CD8-positive, alpha-beta memory T cell (primary cell): Measurements from ENCODE around the gene ALAD. TPM values are rescaled to one million over a fixed set of nuclear protein-coding genes. Genes with fewer than 3 reads are reported as not detected.
"Not testable (repeated sequence)": the region's sequence is repeated elsewhere in the genome, so short reads cannot be mapped to it uniquely, and the experiment has no call there.

Source experiments
- CTCF ChIA-PET: fragments of 350-600 bp; sonication (Branson Sonifier 250); formaldehyde crosslinking; loops from one replicate; lab custom pipeline; 2021; ENCODE audit warnings: antibody characterized with exemption; lab: Charles Lee
- POLR2A ChIA-PET: fragments of 350-600 bp; sonication (Branson Sonifier 250); formaldehyde crosslinking; loops from one replicate; lab custom pipeline; 2021; ENCODE audit warnings: antibody characterized with exemption; lab: Charles Lee
- DNase-seq, 5 donors: peaks; one replicate each; pipeline versions ENCODE4 v3.0.0 to v3.0.0-alpha.2; 2020 to 2022; ENCODE audit warnings: mixed read lengths in 1 of 5
- H3K27ac ChIP-seq: one replicate; pipeline ENCODE4 v1.7.0; 2013; ENCODE audit warnings: low read depth, mild to moderate bottlenecking, low read length, moderate library complexity
- H3K27me3 ChIP-seq: 2 replicates; pipeline ENCODE4 v1.7.0; 2013; ENCODE audit warnings: low read length, mild to moderate bottlenecking; ENCODE audit not compliant: insufficient read depth, poor library complexity, severe bottlenecking
- H3K36me3 ChIP-seq: 2 replicates; pipeline ENCODE4 v1.7.0; 2013; ENCODE audit warnings: mild to moderate bottlenecking, low read length, moderate library complexity; ENCODE audit not compliant: insufficient read depth
- H3K4me1 ChIP-seq: 2 replicates; pipeline ENCODE4 v1.7.0; 2013; ENCODE audit warnings: mild to moderate bottlenecking, low read length, moderate library complexity; ENCODE audit not compliant: insufficient read depth
- H3K4me3 ChIP-seq: 2 replicates; pipeline ENCODE4 v1.7.0; 2013; ENCODE audit warnings: mild to moderate bottlenecking, low read length
- H3K9me3 ChIP-seq: 2 replicates; pipeline ENCODE4 v1.7.0; 2013; ENCODE audit warnings: mild to moderate bottlenecking, low read length
- H3K27ac Mint-ChIP-seq, 8 donors: one replicate each; pipeline ENCODE4 v1.8.0; 2020 to 2021; ENCODE audit warnings: mixed read lengths in 8 of 8, mild to moderate bottlenecking in 6 of 8, inconsistent platforms in 3 of 8, moderate library complexity in 3 of 8
- H3K27me3 Mint-ChIP-seq, 2 donors: one replicate each; pipeline ENCODE4 v1.8.0; 2020 to 2021; ENCODE audit warnings: mixed read lengths in 2 of 2, mild to moderate bottlenecking in 1 of 2, moderate library complexity in 1 of 2
- H3K36me3 Mint-ChIP-seq, 3 donors: one replicate each; pipeline ENCODE4 v1.8.0; 2020 to 2021; ENCODE audit warnings: mixed read lengths in 3 of 3, inconsistent platforms in 1 of 3, mild to moderate bottlenecking in 1 of 3
- H3K4me1 Mint-ChIP-seq, 3 donors: one replicate each; pipeline ENCODE4 v1.8.0; 2020 to 2021; ENCODE audit warnings: mixed read lengths in 3 of 3, inconsistent platforms in 1 of 3, mild to moderate bottlenecking in 1 of 3
- H3K4me3 Mint-ChIP-seq, 7 donors: one replicate each; pipeline ENCODE4 v1.8.0; 2020 to 2021; ENCODE audit warnings: mixed read lengths in 7 of 7, mild to moderate bottlenecking in 6 of 7, moderate library complexity in 4 of 7, inconsistent platforms in 2 of 7
- H3K9me3 Mint-ChIP-seq, 5 donors: one replicate each; pipeline ENCODE4 v1.8.0; 2020 to 2022; ENCODE audit warnings: mixed read lengths in 5 of 5, mild to moderate bottlenecking in 3 of 5, moderate library complexity in 2 of 5, inconsistent platforms in 1 of 5
- polyA plus RNA-seq: library from polyadenylated mRNA; unstranded; fragments of 300-500 nt; fragmentation: Illumina TruSeq; gene quantifications from one replicate; pipeline ENCODE4 v1.2.3, GENCODE V29; 2021
- total RNA-seq, 2 experiments: library from RNA; stranded (reverse); gene quantifications; one replicate each; pipeline ENCODE4 v1.2.3, GENCODE V29; 2021

Gene ALAD
- total and polyA plus RNA-seq, 3 experiments from 2014 or later = 22.1 to 22.8 (median 22.3) TPM

DNA sequence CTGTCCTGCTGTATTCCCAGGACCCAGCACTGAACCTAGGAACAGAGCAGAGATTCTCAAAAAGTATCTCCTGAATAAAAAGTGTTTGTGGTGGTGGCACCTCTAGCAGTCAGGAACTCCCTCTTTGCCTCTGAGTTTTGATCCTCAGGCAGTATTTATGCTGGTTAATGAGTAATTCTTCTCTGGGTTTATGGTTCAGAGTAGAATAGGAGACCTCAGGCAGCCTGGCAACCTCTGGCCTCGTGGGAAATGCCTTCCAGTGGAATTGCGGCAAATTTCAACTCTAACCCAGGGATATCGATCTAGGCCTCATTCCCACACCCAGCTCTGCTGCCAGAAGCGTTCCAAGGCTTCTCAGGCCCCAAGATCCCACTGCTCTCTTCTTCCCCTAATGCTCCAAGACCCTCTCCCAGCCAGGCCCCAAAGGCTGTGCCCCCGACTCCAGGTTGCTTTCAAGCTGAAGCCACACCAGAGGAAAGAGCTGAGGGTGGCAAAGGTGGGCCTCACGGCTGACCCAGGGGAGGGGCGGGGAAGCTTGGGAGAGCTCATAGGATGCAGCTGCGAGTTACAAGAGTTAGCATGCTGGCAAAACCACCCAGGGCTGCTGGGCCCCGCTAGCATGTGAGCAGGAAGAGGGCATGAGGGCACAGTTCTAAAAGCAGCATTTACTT lies 13.4 kb downstream of the ALAD start:
- no peak overlapping the region for H3K4me3 Mint-ChIP-seq
- no peaks in the 10 kb centered on the region for H3K9me3 Mint-ChIP-seq
- no peaks in the 10 kb centered on the region for H3K27me3 Mint-ChIP-seq
- peaks cover 8 to 62% (median 12%) of the 10 kb centered on the region in 3 donors for H3K36me3 Mint-ChIP-seq
- no peak overlapping the region for H3K27ac Mint-ChIP-seq
- Histone ChIP-seq H3K27ac (no peak overlapping the region), H3K4me1 (no peaks in the 10 kb centered on the region), H3K4me3 (no peak overlapping the region), H3K27me3 (no peaks in the 10 kb centered on the region), H3K9me3 (no peaks in the 10 kb centered on the region), H3K36me3 (peaks cover 12% of the 10 kb centered on the region)
- no peak for DNase-seq
- POLR2A ChIA-PET = no interaction called here
- CTCF ChIA-PET = no interaction called here
- no peaks in the 10 kb centered on the region for H3K4me1 Mint-ChIP-seq

DNA sequence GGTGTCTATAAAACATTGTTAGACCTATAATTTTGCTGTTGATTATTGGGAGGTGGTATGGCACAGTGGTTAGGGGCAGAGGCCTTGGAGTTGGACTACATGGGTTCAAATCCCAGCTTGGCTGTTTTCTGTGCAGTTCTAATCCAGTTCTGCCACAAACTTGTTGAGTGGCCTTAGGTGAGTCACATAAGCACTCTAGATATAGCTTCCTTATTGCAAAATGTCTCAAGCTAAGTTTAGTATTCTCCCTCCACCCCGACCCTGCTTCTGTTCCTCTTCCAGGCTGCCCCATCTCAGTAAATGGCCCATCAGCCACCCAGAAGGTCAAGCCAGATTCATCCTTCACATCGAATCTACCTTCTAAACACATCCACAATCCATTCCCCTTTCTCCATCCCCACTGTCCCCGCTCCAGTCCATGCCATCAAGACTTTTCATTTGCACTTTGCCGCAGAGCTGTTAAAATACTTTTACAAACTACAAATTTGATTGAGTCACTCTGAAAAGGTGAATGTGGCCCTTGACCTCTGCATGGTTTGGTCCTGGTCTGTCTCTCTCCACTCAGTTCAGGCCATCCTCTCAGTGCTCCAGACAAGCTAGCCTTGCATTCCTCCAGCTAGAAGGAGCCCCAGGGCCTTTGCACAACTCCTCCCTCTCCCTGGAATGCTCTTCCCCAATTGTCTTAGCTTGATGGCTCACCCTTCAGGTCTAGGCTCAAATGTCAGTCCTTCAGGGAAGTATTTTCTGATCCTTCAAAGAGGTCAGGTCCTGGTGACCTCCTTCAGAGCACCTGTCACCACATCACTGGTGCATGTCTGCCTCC lies 14.3 kb downstream of the ALAD start:
- Histone ChIP-seq H3K36me3 (peaks cover 7% of the 10 kb centered on the region), H3K27me3 (no peaks in the 10 kb centered on the region), H3K4me1 (no peaks in the 10 kb centered on the region), H3K9me3 (no peaks in the 10 kb centered on the region), H3K4me3 (no peak overlapping the region), H3K27ac (no peak overlapping the region)
- CTCF ChIA-PET = no interaction called here
- Mint-ChIP-seq H3K9me3 (no peaks in the 10 kb centered on the region), H3K27ac (no peak overlapping the region), H3K36me3 (peaks cover 4 to 54% (median 12%) of the 10 kb centered on the region in 3 donors), H3K27me3 (no peaks in the 10 kb centered on the region), H3K4me1 (no peaks in the 10 kb centered on the region), H3K4me3 (no peak overlapping the region)
- POLR2A ChIA-PET = no interaction called here
- no peak for DNase-seq

DNA sequence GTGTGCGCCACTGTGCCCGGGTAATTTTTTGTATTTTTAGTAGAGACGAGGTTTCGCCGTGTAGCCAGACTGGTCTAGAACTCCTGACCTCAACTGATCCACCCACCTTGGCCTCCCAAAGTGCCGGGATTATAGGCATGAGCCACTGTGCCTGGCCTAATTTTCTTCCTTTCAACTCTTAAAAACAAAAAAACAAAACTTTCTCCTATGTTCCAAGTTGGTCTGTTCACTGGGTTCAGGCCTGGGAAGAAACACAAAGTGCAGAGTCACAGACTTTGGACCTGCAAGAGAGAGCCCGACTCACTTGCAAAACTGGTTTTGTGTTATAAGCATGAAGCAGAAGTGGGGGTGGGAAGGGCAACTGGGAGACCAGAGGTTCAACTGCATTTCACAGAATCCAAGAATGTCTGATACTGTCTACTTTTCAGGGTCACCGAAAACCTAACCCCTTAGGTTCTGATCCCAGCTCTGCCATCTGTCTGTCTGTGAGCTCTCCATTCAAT lies 19.1 kb downstream of the ALAD start:
- Mint-ChIP-seq H3K27ac (peak overlapping the region in 1 of 8 donors; percentile 62), H3K4me3 (peak overlapping the region in 1 of 7 donors; percentile 1), H3K4me1 (peaks cover 0 to 9% (median 0%) of the 10 kb centered on the region in 3 donors), H3K27me3 (no peaks in the 10 kb centered on the region), H3K9me3 (no peaks in the 10 kb centered on the region), H3K36me3 (peaks cover 0 to 8% (median 0%) of the 10 kb centered on the region in 3 donors)
- no peaks in the 10 kb centered on the region for H3K36me3 ChIP-seq
- DNase-seq = no peak
- CTCF ChIA-PET = no interaction called here
- no peak overlapping the region for H3K4me3 ChIP-seq
- POLR2A ChIA-PET = no interaction called here
- H3K27ac ChIP-seq = no peak overlapping the region
- no peaks in the 10 kb centered on the region for H3K4me1 ChIP-seq
- H3K9me3 ChIP-seq = no peaks in the 10 kb centered on the region
- no peaks in the 10 kb centered on the region for H3K27me3 ChIP-seq

DNA sequence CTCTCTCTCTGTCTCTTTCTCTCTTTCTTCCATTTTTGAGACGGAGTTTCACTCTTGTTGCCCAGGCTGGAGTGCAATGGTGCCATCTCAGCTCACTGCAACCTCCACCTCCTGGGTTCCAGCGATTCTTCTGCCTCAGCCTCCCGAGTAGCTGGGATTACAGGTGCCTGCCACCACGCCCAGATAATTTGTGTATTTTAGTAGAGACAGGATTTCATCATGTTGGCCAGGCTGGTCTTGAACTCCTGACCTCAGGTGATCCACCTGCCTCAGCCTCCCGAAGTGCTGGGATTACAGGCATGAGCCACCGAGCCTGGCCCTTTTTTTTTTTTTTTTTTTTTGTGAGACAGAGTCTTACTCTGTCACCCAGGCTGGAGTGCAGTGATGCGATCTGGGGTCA lies 19.6 kb downstream of the ALAD start:
- H3K27ac Mint-ChIP-seq, H3K9me3 ChIP-seq, CTCF ChIA-PET, H3K36me3 Mint-ChIP-seq, H3K4me1 ChIP-seq, H3K27ac ChIP-seq, H3K9me3 Mint-ChIP-seq, DNase-seq, H3K27me3 ChIP-seq, H3K27me3 Mint-ChIP-seq, POLR2A ChIA-PET, H3K4me3 Mint-ChIP-seq, H3K4me1 Mint-ChIP-seq, H3K36me3 ChIP-seq, H3K4me3 ChIP-seq: not testable (repeated sequence)

DNA sequence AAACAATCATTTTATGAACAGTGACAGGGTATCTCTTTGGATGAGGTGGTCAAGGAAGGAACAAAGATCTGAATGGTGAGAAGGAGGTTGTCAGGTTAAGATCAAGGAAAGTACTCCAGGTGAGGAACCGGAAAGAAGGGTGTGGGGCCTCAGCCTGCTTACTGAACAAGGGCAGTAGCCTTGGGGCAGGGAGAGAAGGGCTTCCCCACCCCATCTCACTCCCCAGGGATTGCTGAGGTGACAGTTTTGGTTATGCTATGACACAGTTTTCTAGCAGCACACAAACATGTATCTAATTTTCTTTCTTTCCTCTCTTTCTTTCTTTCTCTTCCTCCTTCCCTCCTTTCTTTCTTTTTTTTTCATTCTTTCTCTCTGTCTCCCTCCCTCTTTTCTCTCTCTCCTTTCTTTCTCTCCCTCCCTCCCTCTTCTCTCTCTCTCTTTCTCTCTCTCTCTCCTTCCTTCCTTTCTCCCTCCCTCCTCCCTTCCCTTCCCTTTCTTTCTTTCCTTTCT lies 20.2 kb downstream of the ALAD start:
- CTCF ChIA-PET = no interaction called here
- Histone ChIP-seq H3K36me3 (no peaks in the 10 kb centered on the region), H3K4me1 (peaks cover under 1% of the 10 kb centered on the region), H3K27ac (no peak overlapping the region), H3K4me3 (no peak overlapping the region), H3K27me3 (no peaks in the 10 kb centered on the region), H3K9me3 (no peaks in the 10 kb centered on the region)
- peaks cover 0 to 10% (median 0%) of the 10 kb centered on the region in 3 donors for H3K4me1 Mint-ChIP-seq
- no peaks in the 10 kb centered on the region for H3K9me3 Mint-ChIP-seq
- DNase-seq = no peak
- H3K27me3 Mint-ChIP-seq = no peaks in the 10 kb centered on the region
- POLR2A ChIA-PET = no interaction called here
- H3K27ac Mint-ChIP-seq = peak overlapping the region in 3 of 8 donors; percentile 13 to 21 (median 17)
- H3K36me3 Mint-ChIP-seq = peaks cover 0 to 6% (median 0%) of the 10 kb centered on the region in 3 donors
- peak overlapping the region in 1 of 7 donors; percentile 78 for H3K4me3 Mint-ChIP-seq

DNA sequence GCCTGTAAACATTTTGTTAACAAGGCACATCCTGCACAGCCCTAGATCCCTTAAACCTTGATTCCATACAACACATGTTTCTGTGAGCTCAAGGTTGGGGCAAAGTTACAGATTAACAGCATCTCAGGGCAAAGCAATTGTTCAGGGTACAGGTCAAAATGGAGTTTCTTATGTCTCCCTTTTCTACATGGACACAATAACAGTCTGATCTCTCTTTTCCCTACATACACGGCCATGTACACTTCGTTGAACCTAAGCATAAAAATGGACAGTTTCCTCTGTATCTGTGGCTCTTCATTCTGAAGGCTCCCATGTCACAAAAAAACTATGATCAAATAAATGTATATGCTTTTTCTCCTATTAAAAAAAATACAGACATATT lies 21.3 kb downstream of the ALAD start:
- peak overlapping the region in 1 of 7 donors; percentile 61 for H3K4me3 Mint-ChIP-seq
- H3K4me1 ChIP-seq, DNase-seq, H3K36me3 Mint-ChIP-seq, H3K27ac ChIP-seq, H3K36me3 ChIP-seq, H3K4me3 ChIP-seq, H3K27me3 ChIP-seq, CTCF ChIA-PET, H3K9me3 ChIP-seq, H3K27me3 Mint-ChIP-seq, H3K9me3 Mint-ChIP-seq: not testable (repeated sequence)
- H3K27ac Mint-ChIP-seq = peak overlapping the region in 4 of 8 donors; percentile 2 to 41 (median 20)
- POLR2A ChIA-PET = interaction anchor here (0.5 kb wide), 1 partner anchor 10 kb away, joined by 3 read pairs; no protein-coding TSS in a partner anchor
- peaks cover 9 to 21% (median 10%) of the 10 kb centered on the region in 3 donors for H3K4me1 Mint-ChIP-seq

DNA sequence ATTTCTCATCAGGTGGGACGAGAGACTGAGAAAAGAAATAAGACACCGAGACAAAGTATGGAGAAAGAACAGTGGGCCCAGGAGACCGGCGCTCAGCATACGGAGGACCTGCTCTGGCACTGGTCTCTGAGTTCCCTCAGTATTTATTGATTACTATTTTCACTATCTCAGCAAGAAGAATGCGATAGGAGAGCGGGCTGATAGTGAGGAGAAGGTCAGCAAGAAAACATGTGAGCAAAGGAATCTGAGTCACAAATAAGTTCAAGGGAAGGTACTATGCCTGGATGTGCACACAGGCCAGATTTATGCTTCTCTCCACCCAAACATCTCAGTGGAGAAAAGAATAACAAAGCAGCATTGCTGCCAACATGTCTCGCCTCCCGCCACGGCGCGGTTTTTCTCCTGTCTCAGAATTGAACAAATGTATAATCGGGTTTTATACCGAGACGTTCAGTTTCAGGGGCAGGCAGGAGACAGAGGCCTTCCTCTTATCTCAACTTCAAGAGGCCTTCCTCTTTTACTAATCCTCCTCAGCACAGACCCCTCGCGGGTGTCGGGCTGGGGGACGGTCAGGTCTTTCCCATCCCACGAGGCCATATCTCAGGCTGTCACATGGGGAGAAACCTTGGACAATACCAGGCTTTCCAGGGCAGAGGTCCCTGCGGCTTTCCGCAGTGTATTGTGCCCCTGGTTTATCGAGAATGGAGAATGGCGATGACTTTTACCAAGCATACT lies 21.8 kb downstream of the ALAD start:
- H3K9me3 Mint-ChIP-seq, H3K27me3 ChIP-seq, H3K4me1 ChIP-seq, DNase-seq, H3K27me3 Mint-ChIP-seq, H3K36me3 ChIP-seq, H3K9me3 ChIP-seq, H3K27ac ChIP-seq, H3K4me3 ChIP-seq, CTCF ChIA-PET: not testable (repeated sequence)
- H3K36me3 Mint-ChIP-seq = peaks cover 0 to 14% (median 0%) of the 10 kb centered on the region in 3 donors
- H3K4me1 Mint-ChIP-seq = peaks cover 9 to 25% (median 16%) of the 10 kb centered on the region in 3 donors
- peak overlapping the region in 2 of 7 donors; percentile 61 for H3K4me3 Mint-ChIP-seq
- POLR2A ChIA-PET = interaction anchor here (0.5 kb wide), 1 partner anchor 9 kb away, joined by 3 read pairs; no protein-coding TSS in a partner anchor
- H3K27ac Mint-ChIP-seq = peak overlapping the region in 4 of 8 donors; percentile 2 to 63 (median 26)
